HepG2 (cell line): ENCODE data around the gene CDH1. TPM values are rescaled to one million over a fixed set of nuclear protein-coding genes. Genes with fewer than 3 reads are reported as not detected.

Source experiments
- ATAC-seq: fragments of 200-7000 bp; cut with Tn5 transposase; 3 replicates; pipeline ENCODE4 v1.9.1; 2020; ENCODE audit warnings: mild to moderate bottlenecking, moderate library complexity
- BruUV-seq: library from RNA; stranded (reverse); fragments of 400-500 nt; replicated peaks from 2 replicates; lab custom pipeline; 2021; lab: Mats Ljungman, UMichigan
- CTCF ChIA-PET: fragments of 300-600 bp; formaldehyde crosslinking; extraction: SDS; loops from one replicate; lab custom pipeline; 2021; ENCODE audit warnings: low total read pairs, inconsistent platforms, low intra/inter-chr PET ratio; lab: Yijun Ruan, JAX
- POLR2A ChIA-PET: fragments of 350-600 bp; sonication (Branson Sonifier 250); formaldehyde crosslinking; loops from one replicate; lab custom pipeline; 2020; ENCODE audit warnings: antibody characterized with exemption, inconsistent platforms; lab: Yijun Ruan, JAX
- DNase-seq: peaks from one replicate; pipeline ENCODE4 v3.0.0-alpha.2; 2015; ENCODE audit warnings: low spot score
- FAIRE-seq: peaks from 3 replicates; lab custom pipeline; 2011; peaks lifted over from hg19 to GRCh38; lab: Jason Lieb, UNC
- H2AFZ ChIP-seq: one replicate; pipeline ENCODE4 v1.6.1; 2011; ENCODE audit warnings: low read length, inconsistent platforms
- H3K27ac ChIP-seq: fragments of 300-600 bp; 3 replicates; pipeline ENCODE4 v1.8.0; 2011; ENCODE audit warnings: mixed run types, mild to moderate bottlenecking, mixed read lengths, low read length, inconsistent platforms; ENCODE audit not compliant: insufficient read depth; ENCODE audit errors: extremely low read length
- H3K27me3 ChIP-seq, 2 experiments: fragments of 200-600 bp in 1 of 2; 2 replicates in 1 of 2; 3 replicates in 1 of 2; pipeline versions ENCODE4 v1.6.0 to v1.8.0; 2011; ENCODE audit warnings: low read length in 2 of 2, mild to moderate bottlenecking in 2 of 2, moderate library complexity in 2 of 2, inconsistent platforms in 1 of 2; ENCODE audit not compliant: insufficient read depth in 2 of 2, control insufficient read depth in 1 of 2
- H3K36me3 ChIP-seq, 2 experiments: fragments of 200-600 bp in 1 of 2; replicated peaks in 1 of 2; 2 replicates in 1 of 2; 3 replicates in 1 of 2; pipeline versions ENCODE4 v1.5.1 to v1.8.0; 2011; ENCODE audit warnings: low read length in 2 of 2, inconsistent platforms in 1 of 2; ENCODE audit not compliant: insufficient read depth in 2 of 2, control insufficient read depth in 1 of 2
- H3K4me1 ChIP-seq: 2 replicates; pipeline ENCODE4 v1.5.1; 2012; ENCODE audit warnings: low read length, inconsistent platforms; ENCODE audit not compliant: insufficient read depth
- H3K4me2 ChIP-seq: 2 replicates; pipeline ENCODE4 v1.6.0; 2011; ENCODE audit warnings: low read depth, low read length, inconsistent platforms
- H3K4me3 ChIP-seq, 3 experiments: fragments of 200-600 bp in 1 of 3; sonication (generic), shearing (Covaris generic) in 1 of 3; replicated peaks in 1 of 3; 2 replicates each; pipeline ENCODE4 v1.5.1; 2011 to 2016; ENCODE audit warnings: low read length in 3 of 3, inconsistent platforms in 2 of 3, low read depth in 2 of 3, mild to moderate bottlenecking in 2 of 3, control low read depth in 1 of 3, mixed read lengths in 1 of 3; ENCODE audit not compliant: insufficient read depth in 1 of 3
- H3K79me2 ChIP-seq: one replicate; pipeline ENCODE4 v1.6.1; 2011; ENCODE audit warnings: low read length, inconsistent platforms; ENCODE audit not compliant: insufficient read depth
- H3K9ac ChIP-seq: 2 replicates; pipeline ENCODE4 v1.6.0; 2011; ENCODE audit warnings: mild to moderate bottlenecking, low read depth, low read length, inconsistent platforms; ENCODE audit not compliant: insufficient read depth
- H3K9me3 ChIP-seq: 2 replicates; pipeline ENCODE4 v1.5.1; 2012; ENCODE audit warnings: mild to moderate bottlenecking, low read length
- H4K20me1 ChIP-seq: 2 replicates; pipeline ENCODE4 v1.6.0; 2011; ENCODE audit warnings: inconsistent platforms, mild to moderate bottlenecking, low read length, moderate library complexity; ENCODE audit not compliant: insufficient read depth
- CERS6 ChIP-seq: sonication (generic); formaldehyde crosslinking; IDR thresholded peaks from 2 replicates; pipeline ENCODE4 v1.5.0; 2020; ENCODE audit warnings: missing genetic modification reagents
- CREB1 ChIP-seq, 2 experiments: fragments of 450-650 bp in 1 of 2; IDR thresholded peaks; 2 replicates each; pipeline ENCODE4 v1.6.1; 2016 to 2017; ENCODE audit warnings: control low read depth in 1 of 2, mild to moderate bottlenecking in 1 of 2, missing compliant biosample characterization in 1 of 2, missing genetic modification characterization in 1 of 2
- HNF4G ChIP-seq, 2 experiments: sonication (generic) in 1 of 2; formaldehyde crosslinking in 1 of 2; IDR thresholded peaks; 2 replicates each; pipeline versions ENCODE4 v1.4.0 to v1.6.1; 2011 to 2020; ENCODE audit warnings: borderline replicate concordance in 2 of 2, low read depth in 2 of 2, mild to moderate bottlenecking in 2 of 2, low read length in 1 of 2, missing genetic modification reagents in 1 of 2, moderate library complexity in 1 of 2
- KAT2B ChIP-seq: fragments of 150-350 bp; IDR thresholded peaks from 2 replicates; pipeline ENCODE4 v1.6.1; 2014; ENCODE audit warnings: low read depth, low read length, borderline replicate concordance
- KDM4B ChIP-seq: sonication (generic); formaldehyde crosslinking; IDR thresholded peaks from 2 replicates; pipeline ENCODE4 v1.4.0; 2020; ENCODE audit warnings: missing genetic modification reagents
- NFYC ChIP-seq: IDR thresholded peaks from 2 replicates; pipeline ENCODE4 v1.6.1; 2016; ENCODE audit warnings: missing genetic modification reagents, missing compliant biosample characterization
- POGZ ChIP-seq: sonication (generic); formaldehyde crosslinking; IDR thresholded peaks from 2 replicates; pipeline ENCODE4 v1.4.0; 2020; ENCODE audit warnings: mild to moderate bottlenecking, missing genetic modification reagents
- ZBTB1 ChIP-seq: sonication (generic); formaldehyde crosslinking; IDR thresholded peaks from 2 replicates; pipeline ENCODE4 v1.4.0; 2020; ENCODE audit warnings: missing genetic modification reagents, borderline replicate concordance
- ZBTB7A ChIP-seq: sonication (generic); formaldehyde crosslinking; IDR thresholded peaks from 2 replicates; pipeline ENCODE4 v1.8.0; 2022; ENCODE audit warnings: mild to moderate bottlenecking, missing genetic modification reagents
- ZFP90 ChIP-seq: sonication (generic); formaldehyde crosslinking; IDR thresholded peaks from 2 replicates; pipeline ENCODE4 v1.8.0; 2022; ENCODE audit warnings: missing genetic modification reagents, mild to moderate bottlenecking, inconsistent platforms, borderline replicate concordance
- ZNF552 ChIP-seq: sonication (generic); formaldehyde crosslinking; IDR thresholded peaks from 2 replicates; pipeline ENCODE4 v1.9.0; 2022; ENCODE audit warnings: missing genetic modification reagents, mild to moderate bottlenecking, borderline replicate concordance
- WGBS: methylation state at CpG from one replicate; pipeline ENCODE4 v1.1.6; 2017; ENCODE audit warnings: low lambda C conversion rate; 5-methylcytosine and 5-hydroxymethylcytosine counted together
- in situ Hi-C: cut with HindIII; loops from 2 replicates; pipeline ENCODE4 v1.10.0; 2017; ENCODE audit warnings: low pct_unique_long_range_greater_than_20kb; ENCODE audit not compliant: extremely low pct_ligation_motif_present
- intact Hi-C: fragments of 100-400 bp; cut with micrococcal nuclease; formaldehyde crosslinking; loops from one replicate; pipeline ENCODE4 v1.10.0; 2022; ENCODE audit not compliant: unreplicated experiment
- polyA plus RNA-seq, 8 experiments: library from polyadenylated mRNA; depleted of rRNA in 3 of 8; stranded (reverse) in 7 of 8; unstranded in 1 of 8; fragments of >200 nt; fragmentation: Illumina TruSeq in 4 of 8; extraction: Trizol in 4 of 8; gene quantifications; 2 replicates each; pipeline versions ENCODE4 v1.2.1 to v1.2.3, GENCODE V29; 2011 to 2016; ENCODE audit warnings: low read depth in 4 of 8, missing spikeins in 1 of 8, mixed read lengths in 1 of 8; ENCODE audit not compliant: insufficient read depth in 1 of 8
- total RNA-seq, 5 experiments: library from RNA; depleted of rRNA; stranded (reverse); fragments of >200 nt; fragmentation: Illumina TruSeq; extraction: Trizol; gene quantifications; 2 replicates each; pipeline ENCODE4 v1.2.3, GENCODE V29; 2016; ENCODE audit warnings: low read depth in 1 of 5
- TF ChIP-seq, protein P1 (sequence below): sonication (generic); formaldehyde crosslinking; IDR thresholded peaks from 2 replicates; pipeline ENCODE4 v1.4.0; 2020; ENCODE audit warnings: missing genetic modification reagents, mild to moderate bottlenecking, borderline replicate concordance
- TF ChIP-seq, protein P2 (sequence below): sonication (generic); formaldehyde crosslinking; IDR thresholded peaks from 2 replicates; pipeline ENCODE4 v1.4.0; 2020; ENCODE audit warnings: missing genetic modification reagents, borderline replicate concordance

The CDH1 gene
- total and polyA plus RNA-seq, 2 of the 13 experiments (the other 11 are each of a cell fraction or from before 2014, with no cell fraction given): 0.95 to 9.8 TPM

DNA sequence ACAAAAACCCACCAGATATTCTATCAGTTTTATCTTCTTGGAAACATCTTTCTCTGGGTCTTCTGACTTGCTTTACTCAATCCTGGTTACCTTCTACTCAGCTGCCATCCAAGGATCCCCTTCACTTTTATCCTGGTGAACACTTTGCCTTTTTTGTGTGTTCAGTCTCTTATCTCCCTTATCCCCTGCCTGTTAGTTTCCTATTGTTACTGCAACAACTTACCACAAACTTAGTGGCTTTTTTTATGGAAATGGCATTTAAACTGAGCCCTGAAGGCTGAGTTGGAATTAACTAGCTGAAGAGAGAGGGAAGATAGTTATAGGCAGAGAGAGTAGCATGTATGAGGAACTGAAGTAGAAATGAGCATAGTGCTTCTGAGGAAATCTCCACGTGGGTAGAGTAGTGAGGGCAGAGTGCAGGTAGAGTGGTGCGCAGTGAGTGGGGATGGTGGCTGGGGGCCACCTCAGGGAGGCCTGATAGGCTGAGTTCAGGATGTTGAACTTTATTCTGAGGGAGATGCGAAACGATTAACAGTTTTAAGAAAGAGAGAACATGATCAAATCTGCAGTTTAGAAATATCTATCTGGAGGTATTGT lies 132.5 kb downstream of the CDH1 start (continued):
- TF ChIP-seq HNF4G (IDR thresholded peaks at IDR 0.05; ENCODE audit: borderline replicate concordance, low read depth, low read length) (no peak), HNF4G (CRISPR knock-in tag; IDR thresholded peaks at IDR 0.05; ENCODE audit: borderline replicate concordance, low read depth) (no peak), POGZ (no peak), ZBTB7A (CRISPR knock-in tag) (no peak)

- intact Hi-C loops: no loop called here
- 9% methylated on average over 7 of the region's 7 CpGs for WGBS
- in situ Hi-C loops: no loop called here
- H3K4me1 ChIP-seq: peaks cover 28% of the 10 kb centered on the region
- CTCF ChIA-PET: no interaction called here
- H3K9me3 ChIP-seq: no peaks in the 10 kb centered on the region
- ATAC-seq (peak; percentile 89), FAIRE-seq (peak; percentile 85), DNase-seq (peak; percentile 77)
- no peaks in the 10 kb centered on the region for H3K79me2 ChIP-seq
- H4K20me1 ChIP-seq: no peaks in the 10 kb centered on the region
- H3K27ac ChIP-seq: peak overlapping the region; percentile 77
- H3K9ac ChIP-seq: peak overlapping the region; percentile 34; the same call in 1 of the 2 replicates
- peak overlapping the region in 1 of 3 experiments; percentile 25; a peak in 1 of 6 replicates for H3K4me3 ChIP-seq
- POLR2A ChIA-PET: interaction anchor here (0.9 to 1.5 kb wide), 2 partner anchors 18 to 31 kb away, joined by 5 read pairs; partner anchors contain the start of gene TANGO6
- peak overlapping the region; percentile 67 for H3K4me2 ChIP-seq
- H2AFZ ChIP-seq: peak overlapping the region; percentile 57
- peaks cover 5 to 7% of the 10 kb centered on the region in 2 experiments; a peak in 3 of 5 replicates for H3K36me3 ChIP-seq
- no peaks in the 10 kb centered on the region for H3K27me3 ChIP-seq
- TSS peak; percentile 56 for BruUV-seq
- no peak for TF ChIP-seq NFYC (CRISPR knock-in tag)
- no peak for TF ChIP-seq CERS6 (CRISPR knock-in tag)
- no peak for TF ChIP-seq KAT2B
- no peak for TF ChIP-seq CREB1 (IDR thresholded peaks at IDR 0.05)
- TF ChIP-seq CREB1 (CRISPR knock-in tag; IDR thresholded peaks at IDR 0.05): no peak
- TF ChIP-seq, protein P1, sequence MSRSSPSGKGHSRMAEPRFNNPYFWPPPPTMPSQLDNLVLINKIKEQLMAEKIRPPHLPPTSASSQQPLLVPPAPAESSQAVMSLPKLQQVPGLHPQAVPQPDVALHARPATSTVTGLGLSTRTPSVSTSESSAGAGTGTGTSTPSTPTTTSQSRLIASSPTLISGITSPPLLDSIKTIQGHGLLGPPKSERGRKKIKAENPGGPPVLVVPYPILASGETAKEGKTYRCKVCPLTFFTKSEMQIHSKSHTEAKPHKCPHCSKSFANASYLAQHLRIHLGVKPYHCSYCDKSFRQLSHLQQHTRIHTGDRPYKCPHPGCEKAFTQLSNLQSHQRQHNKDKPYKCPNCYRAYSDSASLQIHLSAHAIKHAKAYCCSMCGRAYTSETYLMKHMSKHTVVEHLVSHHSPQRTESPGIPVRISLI (CRISPR knock-in tag): no peak
- no peak for TF ChIP-seq ZBTB1 (CRISPR knock-in tag)
- TF ChIP-seq, protein P2, sequence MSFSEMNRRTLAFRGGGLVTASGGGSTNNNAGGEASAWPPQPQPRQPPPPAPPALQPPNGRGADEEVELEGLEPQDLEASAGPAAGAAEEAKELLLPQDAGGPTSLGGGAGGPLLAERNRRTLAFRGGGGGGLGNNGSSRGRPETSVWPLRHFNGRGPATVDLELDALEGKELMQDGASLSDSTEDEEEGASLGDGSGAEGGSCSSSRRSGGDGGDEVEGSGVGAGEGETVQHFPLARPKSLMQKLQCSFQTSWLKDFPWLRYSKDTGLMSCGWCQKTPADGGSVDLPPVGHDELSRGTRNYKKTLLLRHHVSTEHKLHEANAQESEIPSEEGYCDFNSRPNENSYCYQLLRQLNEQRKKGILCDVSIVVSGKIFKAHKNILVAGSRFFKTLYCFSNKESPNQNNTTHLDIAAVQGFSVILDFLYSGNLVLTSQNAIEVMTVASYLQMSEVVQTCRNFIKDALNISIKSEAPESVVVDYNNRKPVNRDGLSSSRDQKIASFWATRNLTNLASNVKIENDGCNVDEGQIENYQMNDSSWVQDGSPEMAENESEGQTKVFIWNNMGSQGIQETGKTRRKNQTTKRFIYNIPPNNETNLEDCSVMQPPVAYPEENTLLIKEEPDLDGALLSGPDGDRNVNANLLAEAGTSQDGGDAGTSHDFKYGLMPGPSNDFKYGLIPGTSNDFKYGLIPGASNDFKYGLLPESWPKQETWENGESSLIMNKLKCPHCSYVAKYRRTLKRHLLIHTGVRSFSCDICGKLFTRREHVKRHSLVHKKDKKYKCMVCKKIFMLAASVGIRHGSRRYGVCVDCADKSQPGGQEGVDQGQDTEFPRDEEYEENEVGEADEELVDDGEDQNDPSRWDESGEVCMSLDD (CRISPR knock-in tag): no peak
- no peak for TF ChIP-seq ZNF552 (CRISPR knock-in tag)
- TF ChIP-seq KDM4B (CRISPR knock-in tag): no peak
- TF ChIP-seq ZFP90 (CRISPR knock-in tag): no peak
Observed at GRCh38 chr16:68873635-68874471, 136.8 kb downstream of the CDH1 start.
